Fibroblast of pulmonary artery (primary cell): Measurements from ENCODE around the gene AIF1.

ENCODE experiments used
- DNase-seq: peaks from one replicate; pipeline ENCODE4 v3.0.0-alpha.2; 2010; ENCODE audit warnings: low read depth
- H3K4me3 ChIP-seq: replicated peaks from 2 replicates; pipeline ENCODE4 v1.5.1; 2011; ENCODE audit warnings: low read depth, mild to moderate bottlenecking, control low read depth, low read length, moderate library complexity
- CTCF ChIP-seq: IDR thresholded peaks from 2 replicates; pipeline ENCODE4 v1.5.1; 2011; ENCODE audit warnings: mild to moderate bottlenecking, control low read depth, low read length, inconsistent platforms; ENCODE audit errors: missing control alignments

Gene AIF1

GRCh38 chr6:31624070-31624469, 9.0 kb downstream of the AIF1 start:
- no peak for TF ChIP-seq CTCF
- H3K4me3 ChIP-seq, result no peak overlapping the region
- no peak for DNase-seq

- H3K4me3 ChIP-seq, result no peak overlapping the region
- no peak for DNase-seq
- TF ChIP-seq CTCF, result no peak
Measured at GRCh38 chr6:31626952-31627351, 11.9 kb downstream of the AIF1 start.

- H3K4me3 ChIP-seq, result no peak overlapping the region
- no peak for TF ChIP-seq CTCF
- DNase-seq, result no peak
Measured at GRCh38 chr6:31627690-31628287, 12.8 kb downstream of the AIF1 start.

- TF ChIP-seq CTCF, result no peak
- no peak for DNase-seq
- no peak overlapping the region for H3K4me3 ChIP-seq
Measured at GRCh38 chr6:31629014-31629413, 14.0 kb downstream of the AIF1 start.

- no peak for DNase-seq
- no peak for TF ChIP-seq CTCF
- H3K4me3 ChIP-seq, result no peak overlapping the region
Measured at GRCh38 chr6:31630177-31630934, 15.3 kb downstream of the AIF1 start.

GRCh38 chr6:31631209-31631608, 16.2 kb downstream of the AIF1 start:
- TF ChIP-seq CTCF, result no peak
- no peak overlapping the region for H3K4me3 ChIP-seq
- no peak for DNase-seq
